ENCODE results near the gene B3GNT2. TPM values are rescaled to one million over a fixed set of nuclear protein-coding genes. Genes with fewer than 3 reads are reported as not detected.
"Not testable (repeated sequence)": the region's sequence is repeated elsewhere in the genome, so short reads cannot be mapped to it uniquely, and the experiment has no call there.

The B3GNT2 gene
- total and polyA plus RNA-seq, 7 donors = 2.3 to 3.2 (median 2.9) TPM

GRCh38 chr2:62196278-62196901 lies 475 bp downstream of the B3GNT2 start:
- peak; percentile 57 to 72 (median 70) for ATAC-seq
- Histone ChIP-seq H3K4me1 (peaks cover 13% of the 10 kb centered on the region), H3K4me3 (peak overlapping the region; percentile 98), H3K27me3 (ENCODE audit: insufficient read depth in 3 of 3, low read length in 2 of 3) (no peaks in the 10 kb centered on the region), H3K9me3 (no peaks in the 10 kb centered on the region), H3K36me3 (ENCODE audit: insufficient read depth in 1 of 2, low read depth in 1 of 2) (no peaks in the 10 kb centered on the region), H3K27ac (peak overlapping the region; percentile 80)
- TF ChIP-seq CTCF (IDR thresholded peaks at IDR 0.05) = no peak
- intact Hi-C loops (cut with DNase I) = loop anchor here (10.0 kb wide), 3 partner anchors 98 to 282 kb away; no protein-coding TSS in a partner anchor
- 1 to 2% (median 1%) methylated on average over 37 to 62 of the region's 63 CpGs for WGBS, 3 donors
- peak; percentile 39 to 72 for DNase-seq

GRCh38 chr2:62197011-62197924 lies 1.4 kb downstream of the B3GNT2 start:
- peak in 3 of 4 donors; percentile 37 to 41 (median 37) for ATAC-seq
- no peaks in the 10 kb centered on the region for H3K27me3 ChIP-seq (ENCODE audit: insufficient read depth in 3 of 3, low read length in 2 of 3)
- no peaks in the 10 kb centered on the region for H3K9me3 ChIP-seq
- 2 to 6% (median 2%) methylated on average over 48 of the region's 48 CpGs for WGBS, 3 donors
- peak; percentile 37 to 66 for DNase-seq
- peak overlapping the region; percentile 98 for H3K4me3 ChIP-seq
- intact Hi-C loops (cut with DNase I) = loop anchor here (10.0 kb wide), 3 partner anchors 98 to 282 kb away; no protein-coding TSS in a partner anchor
- peaks cover 13% of the 10 kb centered on the region for H3K4me1 ChIP-seq
- TF ChIP-seq CTCF (IDR thresholded peaks at IDR 0.05) = no peak
- H3K27ac ChIP-seq = peak overlapping the region; percentile 46
- H3K36me3 ChIP-seq (ENCODE audit: insufficient read depth in 1 of 2, low read depth in 1 of 2) = no peaks in the 10 kb centered on the region

GRCh38 chr2:62197925-62198633 lies 2.2 kb downstream of the B3GNT2 start:
- peak overlapping the region; percentile 98 for H3K4me3 ChIP-seq
- DNase-seq = no peak
- H3K27ac ChIP-seq = peak overlapping the region; percentile 46
- H3K27me3 ChIP-seq (ENCODE audit: insufficient read depth in 3 of 3, low read length in 2 of 3) = no peaks in the 10 kb centered on the region
- ATAC-seq = no peak
- intact Hi-C loops (cut with DNase I) = loop anchor here (10.0 kb wide), 3 partner anchors 97 to 283 kb away; no protein-coding TSS in a partner anchor
- H3K36me3 ChIP-seq (ENCODE audit: insufficient read depth in 1 of 2, low read depth in 1 of 2) = no peaks in the 10 kb centered on the region
- WGBS, 3 donors = 46 to 56% (median 51%) methylated on average over 5 of the region's 5 CpGs
- peaks cover 13% of the 10 kb centered on the region for H3K4me1 ChIP-seq
- H3K9me3 ChIP-seq = no peaks in the 10 kb centered on the region
- TF ChIP-seq CTCF (IDR thresholded peaks at IDR 0.05) = no peak

DNA sequence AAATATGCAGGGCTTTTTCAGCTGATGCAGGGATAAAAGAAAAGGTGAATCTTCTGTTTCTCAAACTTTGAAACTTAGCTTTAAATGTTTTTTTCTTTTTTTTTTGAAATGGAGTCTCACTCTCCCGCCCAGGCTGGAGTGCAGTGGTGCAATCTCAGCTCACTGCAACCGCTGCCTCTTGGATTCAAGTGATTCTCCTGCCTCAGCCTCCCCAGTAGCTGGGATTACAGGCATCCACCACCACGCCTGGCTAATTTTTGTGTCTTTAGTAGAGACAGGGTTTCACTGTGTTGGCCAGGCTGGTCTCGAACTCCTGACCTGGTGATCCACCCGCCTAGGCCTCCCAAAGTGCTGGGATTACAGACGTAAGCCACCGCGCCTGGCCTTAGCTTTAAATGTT lies 2.9 kb downstream of the B3GNT2 start:
- 92 to 95% (median 95%) methylated on average over 8 of the region's 8 CpGs for WGBS, 3 donors
- H3K4me1 ChIP-seq = peaks cover 13% of the 10 kb centered on the region
- ATAC-seq = not testable (repeated sequence)

More for the DNA sequence above, 2.9 kb downstream of the B3GNT2 start:
- not testable (repeated sequence) for H3K9me3 ChIP-seq; H3K36me3 ChIP-seq (ENCODE audit: insufficient read depth in 1 of 2, low read depth in 1 of 2); H3K27ac ChIP-seq; DNase-seq; H3K27me3 ChIP-seq (ENCODE audit: insufficient read depth in 3 of 3, low read length in 2 of 3)
- peak overlapping the region; percentile 98 for H3K4me3 ChIP-seq
- intact Hi-C loops (cut with DNase I) = loop anchor here (10.0 kb wide), 3 partner anchors 96 to 284 kb away; no protein-coding TSS in a partner anchor
